LNCAP (cell line): ENCODE results near the gene BTBD8.

Source experiments
- CTCF ChIP-seq: fragments of 450-650 bp; IDR thresholded peaks from 2 replicates; pipeline ENCODE4 v1.5.1; 2017; ENCODE audit warnings: mild to moderate bottlenecking

Gene BTBD8

GRCh38 chr1:92080128-92080985 lies at the start of gene BTBD8:
BTBD8 (plus strand) TSS chr1:92080345; CDS start chr1:92080572, 227 bp downstream.
- no peak for TF ChIP-seq CTCF

GRCh38 chr1:92030656-92031107 lies 49.5 kb upstream of the BTBD8 start:
- no peak for TF ChIP-seq CTCF

- TF ChIP-seq CTCF, result no peak
These were observed 48.6 kb upstream of the BTBD8 start for GRCh38 chr1:92031281-92032110.

- TF ChIP-seq CTCF, result no peak
These were observed 42.7 kb upstream of the BTBD8 start for GRCh38 chr1:92037400-92037799.

GRCh38 chr1:92038695-92039346 lies 41.3 kb upstream of the BTBD8 start:
- TF ChIP-seq CTCF, result no peak

GRCh38 chr1:92040971-92041370 lies 39.2 kb upstream of the BTBD8 start:
- TF ChIP-seq CTCF, result no peak

GRCh38 chr1:92043621-92044020 lies 36.5 kb upstream of the BTBD8 start:
- TF ChIP-seq CTCF, result no peak
